Bone marrow (tissue), 2 donors: Measurements from ENCODE around the gene CHI3L1.
A peak's percentile ranks its signal among the peaks of the same experiment; 100 is the strongest.

Source experiments
- DNase-seq, 2 donors: peaks; one replicate each; lab custom pipeline; 2025; lab: John Stamatoyannopoulos, UW

Gene CHI3L1

DNA sequence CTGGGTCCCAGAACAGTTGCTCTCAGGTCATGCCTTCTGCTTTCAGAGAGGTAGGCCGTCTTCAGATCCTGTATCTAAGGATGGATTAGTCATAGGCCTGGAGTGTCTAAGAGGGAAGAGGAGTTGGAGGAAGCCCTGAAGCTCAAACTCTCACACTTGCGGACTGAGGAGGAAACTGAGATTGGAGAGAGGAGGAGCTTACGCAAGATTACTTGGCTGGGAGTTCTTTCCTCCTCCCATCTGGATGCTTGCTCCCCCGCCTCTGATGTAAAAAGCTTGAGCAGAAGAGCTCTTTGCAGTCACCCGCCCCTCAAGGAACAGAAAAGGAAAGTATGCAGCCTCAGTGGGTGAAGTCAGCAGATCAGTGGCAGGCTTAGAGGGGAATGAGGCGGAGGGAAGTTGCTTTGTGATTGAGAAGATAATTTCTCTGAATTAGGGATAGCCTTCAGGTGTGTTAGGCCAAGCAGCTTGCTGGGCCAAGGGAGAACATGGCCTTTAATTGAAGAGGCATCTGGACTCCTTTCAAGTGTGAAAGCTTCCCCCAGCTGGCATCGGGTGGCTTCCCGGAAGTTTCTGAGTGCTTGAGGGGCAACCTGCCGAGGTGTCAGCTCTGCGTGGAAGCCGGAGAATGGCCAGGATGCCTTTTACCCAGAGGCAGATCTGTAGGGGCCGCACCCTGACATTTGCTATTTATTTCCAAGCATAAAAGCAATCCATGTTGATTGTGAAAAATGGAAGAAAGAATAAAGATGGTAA, 52.4 kb downstream of the CHI3L1 start:
- DNase-seq, result peak in 1 of 2 donors; percentile 17

DNA sequence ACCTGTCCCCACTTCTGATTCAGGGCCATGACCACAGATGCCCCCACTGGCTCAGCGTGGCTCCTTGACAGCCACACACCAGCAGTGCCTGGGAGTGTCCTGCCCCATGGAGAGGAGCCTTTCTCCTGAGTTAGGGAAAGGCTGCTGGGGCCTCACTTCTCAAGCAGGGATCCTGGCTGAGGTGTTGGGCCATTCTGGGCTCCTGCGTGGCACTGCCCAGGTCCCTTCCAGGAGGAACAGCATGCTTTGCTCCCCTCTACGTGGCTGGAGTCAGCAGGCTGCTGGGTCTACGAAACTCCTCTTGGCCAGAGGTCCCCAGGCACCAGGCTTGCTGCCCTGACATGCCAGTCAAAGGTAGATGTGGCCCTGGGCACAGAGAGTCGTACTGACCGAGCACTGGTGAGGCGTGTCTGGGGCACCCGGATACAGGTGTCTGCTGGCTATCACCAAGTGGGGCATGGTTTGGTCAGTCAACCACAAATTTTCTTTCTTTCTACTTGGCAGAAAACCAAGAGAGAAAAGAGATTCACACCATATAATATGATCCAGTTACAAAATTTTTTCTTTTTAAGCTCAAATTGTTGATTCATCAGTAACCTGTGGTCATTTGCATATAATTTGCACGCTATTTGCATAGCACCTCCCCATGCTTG, 54.8 kb downstream of the CHI3L1 start:
- DNase-seq, result no peak

- DNase-seq, result no peak
Observed at GRCh38 chr1:203130358-203130985, 56.0 kb downstream of the CHI3L1 start.

GRCh38 chr1:203129501-203130231, 56.8 kb downstream of the CHI3L1 start:
- no peak for DNase-seq
